Endothelial cell of umbilical vein (primary cell): ENCODE data around the gene SNCB.

Experiments used
- CTCF ChIP-seq, 2 donors: IDR thresholded peaks; 1 replicate in 1 of 2; 2 replicates in 1 of 2; pipeline ENCODE4 v1.5.1; 2011; ENCODE audit warnings: low read length in 2 of 2, mild to moderate bottlenecking in 2 of 2, moderate library complexity in 2 of 2, control low read depth in 1 of 2, inconsistent platforms in 1 of 2, low read depth in 1 of 2; ENCODE audit not compliant: insufficient read depth in 1 of 2; ENCODE audit errors: extremely low read depth in 1 of 2
- MYC ChIP-seq: IDR thresholded peaks from one replicate; pipeline ENCODE4 v1.6.1; 2011; ENCODE audit warnings: mild to moderate bottlenecking, low read depth, low read length

GRCh38 chr5:176633598-176633997 lies 3.3 kb upstream of the SNCB start:
- TF ChIP-seq CTCF (IDR thresholded peaks at IDR 0.05; ENCODE audit: extremely low read depth in 1 of 2, insufficient read depth in 1 of 2, low read depth in 1 of 2, low read length in 2 of 2) (no peak), MYC (no peak)
